H9 (cell line): Measurements from ENCODE around the gene LARGE1. TPM values are rescaled to one million over a fixed set of nuclear protein-coding genes. Genes with fewer than 3 reads are reported as not detected.

ENCODE experiments used
- DNase-seq: peaks from one replicate; pipeline ENCODE4 v3.0.0-alpha.2; 2017
- H2AFZ ChIP-seq: one replicate; pipeline ENCODE4 v1.6.1; 2013; ENCODE audit warnings: mild to moderate bottlenecking, low read length, control low read depth, moderate library complexity
- H2AK5ac ChIP-seq: 2 replicates; pipeline ENCODE4 v1.6.1; 2013; ENCODE audit warnings: low read length, control low read depth, mixed read lengths; ENCODE audit not compliant: insufficient read length
- H2BK120ac ChIP-seq: one replicate; pipeline ENCODE4 v1.6.1; 2013; ENCODE audit warnings: low read depth, mild to moderate bottlenecking, low read length, control low read depth, inconsistent platforms; ENCODE audit not compliant: poor library complexity, severe bottlenecking
- H2BK12ac ChIP-seq: 2 replicates; pipeline ENCODE4 v1.6.1; 2013; ENCODE audit warnings: low read length, control low read depth, mixed read lengths, low read depth; ENCODE audit not compliant: insufficient read length
- H2BK15ac ChIP-seq: 2 replicates; pipeline ENCODE4 v1.6.1; 2013; ENCODE audit warnings: low read depth, low read length, control low read depth
- H2BK20ac ChIP-seq: one replicate; pipeline ENCODE4 v1.6.1; 2013; ENCODE audit warnings: low read depth, mild to moderate bottlenecking, low read length, control low read depth, inconsistent platforms; ENCODE audit not compliant: poor library complexity, severe bottlenecking
- H2BK5ac ChIP-seq: 2 replicates; pipeline ENCODE4 v1.6.1; 2013; ENCODE audit warnings: low read length, control low read depth, mixed read lengths; ENCODE audit not compliant: insufficient read length
- H3K14ac ChIP-seq: 2 replicates; pipeline ENCODE4 v1.6.1; 2013; ENCODE audit warnings: low read length, control low read depth; ENCODE audit not compliant: insufficient read depth
- H3K18ac ChIP-seq: 2 replicates; pipeline ENCODE4 v1.6.1; 2013; ENCODE audit warnings: low read depth, mild to moderate bottlenecking, mixed read lengths, low read length, control low read depth; ENCODE audit not compliant: insufficient read length
- H3K23ac ChIP-seq: 2 replicates; pipeline ENCODE4 v1.6.1; 2013; ENCODE audit warnings: low read length, control low read depth, mixed read lengths, low read depth; ENCODE audit not compliant: insufficient read length
- H3K23me2 ChIP-seq: 2 replicates; pipeline ENCODE4 v1.6.1; 2013; ENCODE audit warnings: low read depth, mild to moderate bottlenecking, mixed read lengths, low read length, control low read depth; ENCODE audit not compliant: insufficient read length, poor library complexity, severe bottlenecking
- H3K27ac ChIP-seq: 2 replicates; pipeline ENCODE4 v1.5.1; 2013; ENCODE audit warnings: low read length, control low read depth, mixed read lengths, low read depth; ENCODE audit not compliant: insufficient read length
- H3K27me3 ChIP-seq: 2 replicates; pipeline ENCODE4 v1.6.1; 2013; ENCODE audit warnings: low read length, control low read depth, inconsistent platforms; ENCODE audit not compliant: insufficient read depth
- H3K4ac ChIP-seq: 2 replicates; pipeline ENCODE4 v1.6.1; 2013; ENCODE audit warnings: low read depth, mild to moderate bottlenecking, control low read depth, inconsistent platforms, low read length, moderate library complexity
- H3K4me1 ChIP-seq: 2 replicates; pipeline ENCODE4 v1.6.1; 2013; ENCODE audit warnings: low read length, control low read depth, inconsistent platforms; ENCODE audit not compliant: insufficient read depth
- H3K4me2 ChIP-seq: 2 replicates; pipeline ENCODE4 v1.6.1; 2013; ENCODE audit warnings: low read length, control low read depth, mixed read lengths; ENCODE audit not compliant: insufficient read length, insufficient read depth
- H3K56ac ChIP-seq: 2 replicates; pipeline ENCODE4 v1.6.1; 2013; ENCODE audit warnings: low read depth, mild to moderate bottlenecking, mixed read lengths, low read length, control low read depth; ENCODE audit not compliant: insufficient read length
- H3K79me1 ChIP-seq: 2 replicates; pipeline ENCODE4 v1.6.1; 2013; ENCODE audit warnings: low read depth, mild to moderate bottlenecking, moderate library complexity, low read length, control low read depth, inconsistent platforms; ENCODE audit not compliant: insufficient read depth, poor library complexity, severe bottlenecking
- H3K79me2 ChIP-seq: 2 replicates; pipeline ENCODE4 v1.6.1; 2013; ENCODE audit warnings: low read length, control low read depth, inconsistent platforms; ENCODE audit not compliant: insufficient read depth
- H3K9ac ChIP-seq: 2 replicates; pipeline ENCODE4 v1.6.1; 2013; ENCODE audit warnings: low read length, control low read depth, mixed read lengths; ENCODE audit not compliant: insufficient read length; ENCODE audit errors: extremely low read depth
- H3K9me3 ChIP-seq: one replicate; pipeline ENCODE4 v1.6.1; 2013; ENCODE audit warnings: low read depth, low read length, inconsistent platforms; ENCODE audit not compliant: control insufficient read depth
- H3T11ph ChIP-seq: one replicate; pipeline ENCODE4 v1.6.1; 2013; ENCODE audit warnings: mild to moderate bottlenecking, low read length, control low read depth, inconsistent platforms
- H4K20me1 ChIP-seq: one replicate; pipeline ENCODE4 v1.6.1; 2013; ENCODE audit not compliant: control insufficient read depth, insufficient read length, insufficient read depth
- H4K5ac ChIP-seq: 2 replicates; pipeline ENCODE4 v1.6.1; 2013; ENCODE audit warnings: low read depth, mild to moderate bottlenecking, mixed read lengths, low read length, control low read depth; ENCODE audit not compliant: insufficient read length
- H4K8ac ChIP-seq: replicated peaks from 2 replicates; pipeline ENCODE4 v1.6.1; 2013; ENCODE audit warnings: low read length, control low read depth, mixed read lengths, low read depth; ENCODE audit not compliant: insufficient read length
- H4K91ac ChIP-seq: 2 replicates; pipeline ENCODE4 v1.6.1; 2013; ENCODE audit warnings: low read depth, mild to moderate bottlenecking, moderate library complexity, mixed read lengths, low read length, control low read depth; ENCODE audit not compliant: insufficient read length
- H3K27ac Mint-ChIP-seq, 3 experiments: 2 replicates in 2 of 3; 3 replicates in 1 of 3; pipeline ENCODE4 v1.8.0; 2020 to 2021; ENCODE audit warnings: mixed read lengths in 3 of 3, mild to moderate bottlenecking in 1 of 3, moderate library complexity in 1 of 3
- H3K27me3 Mint-ChIP-seq: 2 replicates; pipeline ENCODE4 v1.8.0; 2021; ENCODE audit warnings: low read depth, mild to moderate bottlenecking, moderate library complexity, mixed read lengths
- H3K36me3 Mint-ChIP-seq, 3 experiments: 2 replicates in 2 of 3; 3 replicates in 1 of 3; pipeline ENCODE4 v1.8.0; 2020 to 2021; ENCODE audit warnings: low read depth in 3 of 3, mixed read lengths in 3 of 3; ENCODE audit not compliant: insufficient read depth in 1 of 3
- H3K4me1 Mint-ChIP-seq, 2 experiments: 2 replicates each; pipeline ENCODE4 v1.8.0; 2020; ENCODE audit warnings: mixed read lengths in 2 of 2
- H3K4me3 Mint-ChIP-seq, 2 experiments: 2 replicates in 1 of 2; 3 replicates in 1 of 2; pipeline ENCODE4 v1.8.0; 2020 to 2021; ENCODE audit warnings: mild to moderate bottlenecking in 2 of 2, mixed read lengths in 2 of 2, moderate library complexity in 1 of 2
- H3K9me3 Mint-ChIP-seq, 2 experiments: 2 replicates in 1 of 2; 3 replicates in 1 of 2; pipeline ENCODE4 v1.8.0; 2020; ENCODE audit warnings: mild to moderate bottlenecking in 2 of 2, mixed read lengths in 2 of 2, moderate library complexity in 1 of 2
- WGBS: extraction: QIAGEN DNeasy Blood & Tissue Kit; methylation state at CpG from one replicate; pipeline ENCODE4 v1.1.7; 2013; ENCODE audit warnings: missing lambda C conversion rate, low lambda C conversion rate, mixed read lengths; ENCODE audit not compliant: insufficient read length; ENCODE audit errors: extremely low coverage; 5-methylcytosine and 5-hydroxymethylcytosine counted together
- total RNA-seq: library from RNA; stranded (reverse); gene quantifications from 2 replicates; pipeline ENCODE4 v1.2.1, GENCODE V29; 2021
- TF ChIP-seq, protein P1 (sequence below): fragments of 200-600 bp; sonication (generic); conservative IDR thresholded peaks from 3 replicates; pipeline ENCODE4 v1.8.0; 2021; ENCODE audit warnings: antibody characterized with exemption, mild to moderate bottlenecking

LARGE1 gene
- total RNA-seq, 1 experiment from 2014 or later, result 43.5 TPM

- Mint-ChIP-seq H3K27ac (peak overlapping the region in 1 of 3 experiments; percentile 50; a peak in 2 of 7 replicates), H3K4me3 (peak overlapping the region in 1 of 2 experiments; percentile 26; a peak in 1 of 5 replicates), H3K27me3 (no peaks in the 10 kb centered on the region), H3K36me3 (no peaks in the 10 kb centered on the region; a peak in 1 of 7 replicates), H3K9me3 (no peaks in the 10 kb centered on the region), H3K4me1 (peaks cover 45 to 67% of the 10 kb centered on the region in 2 experiments)
- Histone ChIP-seq H2BK20ac (no peak overlapping the region), H3K79me1 (no peaks in the 10 kb centered on the region), H2AK5ac (no peak overlapping the region), H3K56ac (no peak overlapping the region), H3K9me3 (no peaks in the 10 kb centered on the region), H4K8ac (no peak overlapping the region), H3K23me2 (no peaks in the 10 kb centered on the region), H2BK5ac (no peak overlapping the region), H3K79me2 (peaks cover 32% of the 10 kb centered on the region; the same call in 1 of the 2 replicates), H3K18ac (no peak overlapping the region), H4K5ac (no peak overlapping the region), H3K4me1 (peaks cover 8% of the 10 kb centered on the region; the same call in 1 of the 2 replicates), H4K20me1 (no peaks in the 10 kb centered on the region), H2BK15ac (no peak overlapping the region), H2AFZ (no peak overlapping the region), H4K91ac (no peak overlapping the region), H3K27ac (no peak overlapping the region), H3K9ac (no peak overlapping the region), H2BK12ac (no peak overlapping the region), H3K23ac (no peak overlapping the region), H3K4me2 (no peak overlapping the region), H3T11ph (no peak overlapping the region), H3K14ac (no peak overlapping the region), H3K27me3 (no peaks in the 10 kb centered on the region), H2BK120ac (no peak overlapping the region), H3K4ac (no peak overlapping the region)
- no CpG with 5 or more reads among the region's 2 CpGs for WGBS
- DNase-seq, result no peak
- TF ChIP-seq, protein P1, sequence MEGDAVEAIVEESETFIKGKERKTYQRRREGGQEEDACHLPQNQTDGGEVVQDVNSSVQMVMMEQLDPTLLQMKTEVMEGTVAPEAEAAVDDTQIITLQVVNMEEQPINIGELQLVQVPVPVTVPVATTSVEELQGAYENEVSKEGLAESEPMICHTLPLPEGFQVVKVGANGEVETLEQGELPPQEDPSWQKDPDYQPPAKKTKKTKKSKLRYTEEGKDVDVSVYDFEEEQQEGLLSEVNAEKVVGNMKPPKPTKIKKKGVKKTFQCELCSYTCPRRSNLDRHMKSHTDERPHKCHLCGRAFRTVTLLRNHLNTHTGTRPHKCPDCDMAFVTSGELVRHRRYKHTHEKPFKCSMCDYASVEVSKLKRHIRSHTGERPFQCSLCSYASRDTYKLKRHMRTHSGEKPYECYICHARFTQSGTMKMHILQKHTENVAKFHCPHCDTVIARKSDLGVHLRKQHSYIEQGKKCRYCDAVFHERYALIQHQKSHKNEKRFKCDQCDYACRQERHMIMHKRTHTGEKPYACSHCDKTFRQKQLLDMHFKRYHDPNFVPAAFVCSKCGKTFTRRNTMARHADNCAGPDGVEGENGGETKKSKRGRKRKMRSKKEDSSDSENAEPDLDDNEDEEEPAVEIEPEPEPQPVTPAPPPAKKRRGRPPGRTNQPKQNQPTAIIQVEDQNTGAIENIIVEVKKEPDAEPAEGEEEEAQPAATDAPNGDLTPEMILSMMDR, result no peak
These were observed 46.6 kb downstream of the LARGE1 start for GRCh38 chr22:33873666-33874065.
